ENCODE data around the gene BORCS5.

DNA sequence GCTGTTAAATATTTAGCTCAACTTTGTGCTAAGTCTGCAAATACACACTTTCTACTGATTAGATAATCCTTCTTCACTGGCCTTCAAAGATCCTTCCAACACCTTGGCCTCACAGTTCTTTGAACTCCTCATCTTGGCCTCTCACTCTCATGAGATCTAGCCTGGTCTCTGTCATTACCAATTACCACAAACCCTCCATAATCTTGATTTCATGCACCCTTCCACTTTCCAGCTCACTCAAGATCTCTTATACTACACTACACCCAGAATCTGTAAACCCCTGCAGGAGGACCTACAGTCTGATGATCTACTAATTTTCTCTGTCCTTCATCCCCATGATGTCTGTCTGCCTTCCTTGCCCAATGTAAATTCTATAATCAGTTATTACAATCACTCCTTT, 134.7 kb downstream of the BORCS5 start:
- TF ChIP-seq, protein P1, sequence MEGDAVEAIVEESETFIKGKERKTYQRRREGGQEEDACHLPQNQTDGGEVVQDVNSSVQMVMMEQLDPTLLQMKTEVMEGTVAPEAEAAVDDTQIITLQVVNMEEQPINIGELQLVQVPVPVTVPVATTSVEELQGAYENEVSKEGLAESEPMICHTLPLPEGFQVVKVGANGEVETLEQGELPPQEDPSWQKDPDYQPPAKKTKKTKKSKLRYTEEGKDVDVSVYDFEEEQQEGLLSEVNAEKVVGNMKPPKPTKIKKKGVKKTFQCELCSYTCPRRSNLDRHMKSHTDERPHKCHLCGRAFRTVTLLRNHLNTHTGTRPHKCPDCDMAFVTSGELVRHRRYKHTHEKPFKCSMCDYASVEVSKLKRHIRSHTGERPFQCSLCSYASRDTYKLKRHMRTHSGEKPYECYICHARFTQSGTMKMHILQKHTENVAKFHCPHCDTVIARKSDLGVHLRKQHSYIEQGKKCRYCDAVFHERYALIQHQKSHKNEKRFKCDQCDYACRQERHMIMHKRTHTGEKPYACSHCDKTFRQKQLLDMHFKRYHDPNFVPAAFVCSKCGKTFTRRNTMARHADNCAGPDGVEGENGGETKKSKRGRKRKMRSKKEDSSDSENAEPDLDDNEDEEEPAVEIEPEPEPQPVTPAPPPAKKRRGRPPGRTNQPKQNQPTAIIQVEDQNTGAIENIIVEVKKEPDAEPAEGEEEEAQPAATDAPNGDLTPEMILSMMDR (IDR thresholded peaks at IDR 0.05): no peak
- no peak for TF ChIP-seq POLR2A (IDR thresholded peaks at IDR 0.05)

Measured in testis (tissue), 2 donors.